HG03066 (cell line): Measurements from ENCODE around the gene CD83.
"Not testable (repeated sequence)": the region's sequence is repeated elsewhere in the genome, so short reads cannot be mapped to it uniquely, and the experiment has no call there.

Source experiments
- ATAC-seq: cut with Tn5 transposase; IDR thresholded peaks from one replicate; pipeline ENCODE4 v1.9.1; 2021; ENCODE audit warnings: low read depth; ENCODE audit not compliant: unreplicated experiment

The CD83 gene

GRCh38 chr6:14117158-14118090 is at the start of gene CD83:
CD83 (plus strand) TSS chr6:14117772; CDS start chr6:14117812, 40 bp downstream.
- no peak for ATAC-seq

GRCh38 chr6:14068133-14068532 is 49.4 kb upstream of the CD83 start:
- no peak for ATAC-seq

- ATAC-seq = no peak
Measured at GRCh38 chr6:14068623-14069022, 48.9 kb upstream of the CD83 start.

- ATAC-seq = no peak
Measured at GRCh38 chr6:14070457-14070856, 47.1 kb upstream of the CD83 start.

GRCh38 chr6:14072084-14072483 is 45.5 kb upstream of the CD83 start:
- no peak for ATAC-seq

GRCh38 chr6:14073561-14074354 is 43.8 kb upstream of the CD83 start:
- ATAC-seq = not testable (repeated sequence)

- ATAC-seq = no peak
Measured at GRCh38 chr6:14074476-14075094, 43.0 kb upstream of the CD83 start.

GRCh38 chr6:14075095-14075503 is 42.5 kb upstream of the CD83 start:
- no peak for ATAC-seq

- ATAC-seq = no peak
Measured at GRCh38 chr6:14077193-14077867, 40.2 kb upstream of the CD83 start.

- ATAC-seq = no peak
Measured at GRCh38 chr6:14079433-14079832, 38.1 kb upstream of the CD83 start.

- ATAC-seq = no peak
Measured at GRCh38 chr6:14079971-14080370, 37.6 kb upstream of the CD83 start.

GRCh38 chr6:14081126-14081525 is 36.4 kb upstream of the CD83 start:
- no peak for ATAC-seq

- no peak for ATAC-seq
Measured at GRCh38 chr6:14082771-14083170, 34.8 kb upstream of the CD83 start.

- ATAC-seq = no peak
Measured at GRCh38 chr6:14083262-14083661, 34.3 kb upstream of the CD83 start.

- ATAC-seq = no peak
Measured at GRCh38 chr6:14083751-14084150, 33.8 kb upstream of the CD83 start.

- ATAC-seq = no peak
Measured at GRCh38 chr6:14084388-14084787, 33.2 kb upstream of the CD83 start.

GRCh38 chr6:14085176-14085787 is 32.3 kb upstream of the CD83 start:
- ATAC-seq = no peak

- no peak for ATAC-seq
Measured at GRCh38 chr6:14086701-14087100, 30.9 kb upstream of the CD83 start.

GRCh38 chr6:14088600-14089192 is 28.9 kb upstream of the CD83 start:
- ATAC-seq = no peak

- no peak for ATAC-seq
Measured at GRCh38 chr6:14089224-14089623, 28.3 kb upstream of the CD83 start.
